ENCODE measurements around the gene RDH12. TPM values are rescaled to one million over a fixed set of nuclear protein-coding genes. Genes with fewer than 3 reads are reported as not detected.

Gene RDH12
- total and polyA plus RNA-seq, 9 of the 15 experiments (the other 6 are each of a cell fraction or from before 2014, with no cell fraction given): 0.03 to 0.29 (median 0.07) TPM; not detected in 2

GRCh38 chr14:67663633-67664032, 38.1 kb upstream of the RDH12 start:
- no peaks in the 10 kb centered on the region for H3K9me3 ChIP-seq (replicated peaks; ENCODE audit: control insufficient read depth, insufficient read depth, low read depth, low read length)
- peaks cover 0 to 5% of the 10 kb centered on the region in 2 experiments; a peak in 3 of 5 replicates for H3K4me1 ChIP-seq (replicated peaks in 1 of 2; ENCODE audit: control insufficient read depth in 2 of 2, insufficient read depth in 2 of 2, low read length in 2 of 2)
- H3K36me3 ChIP-seq (ENCODE audit: control insufficient read depth, insufficient read depth, low read length): peaks cover 16% of the 10 kb centered on the region; the same call in 1 of the 3 replicates
- H3K9ac ChIP-seq (ENCODE audit: insufficient read depth in 1 of 2, low read depth in 2 of 2, low read length in 2 of 2): no peak overlapping the region
- DNase-seq (ENCODE audit: extremely low read depth in 1 of 4, low spot score in 3 of 4): no peak
- no peak for FAIRE-seq
- in situ Hi-C loops (cut with MboI) (no loop called here), intact Hi-C loops (cut with micrococcal nuclease) (no loop called here)
- H3K9me1 ChIP-seq (ENCODE audit: control insufficient read depth, insufficient read depth, low read length): no peaks in the 10 kb centered on the region
- WGBS (ENCODE audit: insufficient coverage, low coverage, missing lambda C conversion rate): 94% methylated on average over 4 of the region's 4 CpGs
- ATAC-seq: no peak
- no peak overlapping the region for H3K4me2 ChIP-seq (ENCODE audit: insufficient read depth, low read length)
- no peak overlapping the region for H2AFZ ChIP-seq (ENCODE audit: low read depth, low read length)
- POLR2A ChIA-PET: interaction anchor here (0.7 to 2.6 kb wide), 11 partner anchors 9 to 151 kb away, joined by 3 to 11 read pairs (median 4); partner anchors contain the start of gene VTI1B
- H3K79me2 ChIP-seq (ENCODE audit: control insufficient read depth, insufficient read depth, low read length): peaks cover 43% of the 10 kb centered on the region
- no peak overlapping the region for H3K4me3 ChIP-seq
- H3K27ac ChIP-seq (ENCODE audit: extremely low read depth, low read depth, low read length): no peak overlapping the region
- BruUV-seq (replicated peaks): no TSS peak
- no peaks in the 10 kb centered on the region for H4K20me1 ChIP-seq (replicated peaks; ENCODE audit: control insufficient read depth, insufficient read depth, low read length)
- CTCF ChIA-PET (ENCODE audit: low intra/inter-chr PET ratio): interaction anchor here (0.6 kb wide), 1 partner anchor 30 kb away, joined by 5 read pairs; no protein-coding TSS in a partner anchor
- no peaks in the 10 kb centered on the region for H3K27me3 ChIP-seq (ENCODE audit: control insufficient read depth in 2 of 2, insufficient read depth in 2 of 2, low read length in 2 of 2)
- TF ChIP-seq NFYB (IDR thresholded peaks at IDR 0.05; ENCODE audit: extremely low read depth, insufficient read length): no peak
- no peak for TF ChIP-seq ZNF766 (CRISPR knock-in tag; conservative IDR thresholded peaks at IDR 0.05)
- no peak for TF ChIP-seq BRD9 (IDR thresholded peaks at IDR 0.05; ENCODE audit: low read depth, partially characterized antibody)
- TF ChIP-seq MITF (IDR thresholded peaks at IDR 0.05): no peak
- no peak for TF ChIP-seq ELF1 (tag; IDR thresholded peaks at IDR 0.05)
- no peak for TF ChIP-seq ZNF24 (IDR thresholded peaks at IDR 0.05)
- no peak for TF ChIP-seq E2F5 (CRISPR knock-in tag; IDR thresholded peaks at IDR 0.05)
- TF ChIP-seq U2AF1 (optimal IDR thresholded peaks at IDR 0.05; ENCODE audit: low read depth, low read length): no peak
- TF ChIP-seq POLR2B (IDR thresholded peaks at IDR 0.05; ENCODE audit: low read depth, partially characterized antibody): no peak
- no peak for TF ChIP-seq CTCFL (IDR thresholded peaks at IDR 0.05; ENCODE audit: borderline replicate concordance, insufficient read depth, low read depth, low read length, poor library complexity, severe bottlenecking)
- no peak for TF ChIP-seq TCF15 (CRISPR knock-in tag; IDR thresholded peaks at IDR 0.05)
- no peak for TF ChIP-seq PATZ1 (CRISPR knock-in tag; IDR thresholded peaks at IDR 0.05; ENCODE audit: borderline replicate concordance)
- TF ChIP-seq POLR2G (IDR thresholded peaks at IDR 0.05; ENCODE audit: low read depth, low read length): no peak
- no peak for TF ChIP-seq SP1 (CRISPR knock-in tag; IDR thresholded peaks at IDR 0.05)

All from K562 (cell line).